Ovary (tissue), 9 donors: ENCODE results near the gene MTF1. TPM values are rescaled to one million over a fixed set of nuclear protein-coding genes. Genes with fewer than 3 reads are reported as not detected.

Experiments used
- DNase-seq, 5 donors: peaks; one replicate each; pipeline ENCODE4 v3.0.0-alpha.2; 2019 to 2020
- H3K27ac ChIP-seq, 2 donors: fragments of 200-600 bp; one replicate each; pipeline versions ENCODE4 v1.5.1 to v1.8.0; 2019 to 2022
- H3K27me3 ChIP-seq: fragments of 200-600 bp; one replicate; pipeline ENCODE4 v1.8.0; 2022
- H3K36me3 ChIP-seq: fragments of 200-600 bp; sonication (generic); one replicate; pipeline ENCODE4 v1.5.1; 2019
- H3K4me1 ChIP-seq: one replicate; pipeline ENCODE4 v1.8.1; 2013; ENCODE audit warnings: mild to moderate bottlenecking, moderate library complexity; ENCODE audit not compliant: insufficient read depth
- H3K4me3 ChIP-seq: fragments of 200-600 bp; sonication (generic); one replicate; pipeline ENCODE4 v1.5.1; 2017
- H3K9me3 ChIP-seq, 2 donors: fragments of 200-600 bp in 1 of 2; sonication (generic) in 1 of 2; one replicate each; pipeline versions ENCODE4 v1.5.1 to v1.8.1; 2013 to 2019; ENCODE audit warnings: mild to moderate bottlenecking in 1 of 2, moderate library complexity in 1 of 2
- CTCF ChIP-seq, 3 donors: fragments of 450-650 bp in 2 of 3; fragments of 200-600 bp in 1 of 3; IDR thresholded peaks; one replicate each; pipeline versions ENCODE4 v1.5.1 to v1.8.0; 2016 to 2022; ENCODE audit warnings: antibody characterized with exemption in 3 of 3, mild to moderate bottlenecking in 1 of 3
- EP300 ChIP-seq: sonication (generic); formaldehyde crosslinking; IDR thresholded peaks from one replicate; pipeline ENCODE4 v1.6.1; 2017; ENCODE audit warnings: antibody characterized with exemption
- POLR2A ChIP-seq: fragments of 450-650 bp; IDR thresholded peaks from one replicate; pipeline ENCODE4 v1.6.1; 2017; ENCODE audit warnings: antibody characterized with exemption, mild to moderate bottlenecking, moderate library complexity
- WGBS, 3 donors: extraction: QIAGEN DNeasy Blood & Tissue Kit in 1 of 3; methylation state at CpG; one replicate each; pipeline versions ENCODE4 v1.1.5 to v1.1.7; 2013 to 2017; 5-methylcytosine and 5-hydroxymethylcytosine counted together
- intact Hi-C, 4 donors: fragments of 100-400 bp; cut with DNase I; formaldehyde crosslinking; loops; one replicate each; pipeline versions ENCODE4 v1.11.0 to v1.15.1; 2022 to 2023
- polyA plus RNA-seq, 2 donors: library from polyadenylated mRNA; stranded (reverse); fragments of 200-250 nt in 1 of 2; fragments of 350-450 nt in 1 of 2; fragmentation: Illumina TruSeq in 1 of 2; extraction: RNeasy Lipid Tissue Mini Kit (QIAGEN cat#74804) in 1 of 2; gene quantifications; one replicate each; pipeline ENCODE4 v1.2.3, GENCODE V29; 2013 to 2014
- total RNA-seq, 7 donors: library from RNA; depleted of rRNA in 2 of 7; stranded (reverse); fragments of >200 nt in 2 of 7; fragmentation: NEBNext Ultra II Directional in 3 of 7; extraction: Animal tissue kit (Norgen Biotek cat#: 25700) in 3 of 7; gene quantifications; one replicate each; pipeline versions ENCODE4 v1.1.0 to v1.2.4, GENCODE V29; 2016 to 2023
- donor health status: DM: no; HTN: no; CAD: no; lungs with moderate emphysema.
- donor health status: DM: no; HTN: no; CAD: no.
- donor health status: Bipolar disorder and iron deficiency.
- donor health status: DM: yes; HTN: yes; CAD: no.
- donor health status: DM: no; HTN: no; CAD: no.
- donor health status: DM: yes; HTN: yes; CAD: no.

The MTF1 gene
- total and polyA plus RNA-seq, 9 donors: 3.4 to 29.1 (median 20.6) TPM

GRCh38 chr1:37865348-37866120 lies 6.1 kb upstream of the MTF1 start:
- no peaks in the 10 kb centered on the region for H3K4me1 ChIP-seq
- no peaks in the 10 kb centered on the region for H3K36me3 ChIP-seq
- DNase-seq: no peak
- TF ChIP-seq EP300: no peak
- TF ChIP-seq POLR2A: no peak
- TF ChIP-seq CTCF (IDR thresholded peaks at IDR 0.05): no peak
- 87 to 92% (median 88%) methylated on average over 6 of the region's 6 CpGs for WGBS, 3 donors
- no peaks in the 10 kb centered on the region for H3K9me3 ChIP-seq
- no peak overlapping the region for H3K4me3 ChIP-seq
- no peaks in the 10 kb centered on the region for H3K27me3 ChIP-seq
- intact Hi-C loops: loop anchor here in 1 of 4 donors (10.0 kb wide), 1 partner anchor 51 kb away; no protein-coding TSS in a partner anchor
- H3K27ac ChIP-seq: no peak overlapping the region

- TF ChIP-seq EP300: no peak
- no peak for TF ChIP-seq POLR2A
- TF ChIP-seq CTCF (IDR thresholded peaks at IDR 0.05): no peak
- H3K9me3 ChIP-seq: no peaks in the 10 kb centered on the region
- intact Hi-C loops: loop anchor here in 2 of 4 donors (5.0 to 10.0 kb wide), 2 partner anchors 48 to 55 kb away; partner anchors contain the start of genes C1orf122 (in 1 of the 2) and YRDC (in 1 of the 2)
- peaks cover 3% of the 10 kb centered on the region for H3K4me1 ChIP-seq
- no peak overlapping the region for H3K27ac ChIP-seq
- H3K36me3 ChIP-seq: no peaks in the 10 kb centered on the region
- 82 to 89% (median 86%) methylated on average over 3 of the region's 3 CpGs for WGBS, 3 donors
- no peaks in the 10 kb centered on the region for H3K27me3 ChIP-seq
- H3K4me3 ChIP-seq: no peak overlapping the region
- DNase-seq: no peak
Observed at GRCh38 chr1:37862330-37862729, 2.9 kb upstream of the MTF1 start.

- H3K27me3 ChIP-seq: no peaks in the 10 kb centered on the region
- H3K9me3 ChIP-seq: no peaks in the 10 kb centered on the region
- no peak for DNase-seq
- H3K36me3 ChIP-seq: no peaks in the 10 kb centered on the region
- H3K4me3 ChIP-seq: no peak overlapping the region
- WGBS, 3 donors: 85 to 91% (median 88%) methylated on average over 4 of the region's 4 CpGs
- TF ChIP-seq CTCF (IDR thresholded peaks at IDR 0.05) (no peak), EP300 (no peak), POLR2A (no peak)
- peaks cover 3% of the 10 kb centered on the region for H3K4me1 ChIP-seq
- intact Hi-C loops: loop anchor here in 2 of 4 donors (5.0 to 10.0 kb wide), 2 partner anchors 46 to 54 kb away; partner anchors contain the start of genes C1orf122 (in 1 of the 2) and YRDC (in 1 of the 2)
- no peak overlapping the region for H3K27ac ChIP-seq
Observed at GRCh38 chr1:37861151-37861550, 1.8 kb upstream of the MTF1 start.

- TF ChIP-seq POLR2A: no peak
- no peak for TF ChIP-seq CTCF (IDR thresholded peaks at IDR 0.05)
- no peak for TF ChIP-seq EP300
- Histone ChIP-seq H3K4me1 (peaks cover 4% of the 10 kb centered on the region), H3K27ac (peak overlapping the region; percentile 71 to 84), H3K4me3 (peak overlapping the region; percentile 91), H3K36me3 (no peaks in the 10 kb centered on the region), H3K9me3 (no peaks in the 10 kb centered on the region), H3K27me3 (no peaks in the 10 kb centered on the region)
- intact Hi-C loops: loop anchor here in 2 of 4 donors (5.0 to 10.0 kb wide), 2 partner anchors 46 to 53 kb away; partner anchors contain the start of genes C1orf122 (in 1 of the 2) and YRDC (in 1 of the 2)
- WGBS, 3 donors: 19 to 22% (median 21%) methylated on average over 5 of the region's 5 CpGs
- DNase-seq: no peak
Observed at GRCh38 chr1:37860346-37860666, 914 bp upstream of the MTF1 start.
